ENCODE measurements around the gene SPAG16.

- TF ChIP-seq TOX (CRISPR knock-in tag; IDR thresholded peaks at IDR 0.05; ENCODE audit: borderline replicate concordance), result no peak
- no peak for TF ChIP-seq ZC3H10 (CRISPR knock-in tag; IDR thresholded peaks at IDR 0.05)
- TF ChIP-seq GLIS3 (CRISPR knock-in tag; IDR thresholded peaks at IDR 0.05), result no peak
- no peak for TF ChIP-seq SNAI2 (CRISPR knock-in tag; IDR thresholded peaks at IDR 0.05)
- TF ChIP-seq PATZ1 (CRISPR knock-in tag; IDR thresholded peaks at IDR 0.05; ENCODE audit: borderline replicate concordance), result peak; percentile 78
- no peak for TF ChIP-seq ZFP3 (CRISPR knock-in tag; IDR thresholded peaks at IDR 0.05)
- TF ChIP-seq, protein P1, sequence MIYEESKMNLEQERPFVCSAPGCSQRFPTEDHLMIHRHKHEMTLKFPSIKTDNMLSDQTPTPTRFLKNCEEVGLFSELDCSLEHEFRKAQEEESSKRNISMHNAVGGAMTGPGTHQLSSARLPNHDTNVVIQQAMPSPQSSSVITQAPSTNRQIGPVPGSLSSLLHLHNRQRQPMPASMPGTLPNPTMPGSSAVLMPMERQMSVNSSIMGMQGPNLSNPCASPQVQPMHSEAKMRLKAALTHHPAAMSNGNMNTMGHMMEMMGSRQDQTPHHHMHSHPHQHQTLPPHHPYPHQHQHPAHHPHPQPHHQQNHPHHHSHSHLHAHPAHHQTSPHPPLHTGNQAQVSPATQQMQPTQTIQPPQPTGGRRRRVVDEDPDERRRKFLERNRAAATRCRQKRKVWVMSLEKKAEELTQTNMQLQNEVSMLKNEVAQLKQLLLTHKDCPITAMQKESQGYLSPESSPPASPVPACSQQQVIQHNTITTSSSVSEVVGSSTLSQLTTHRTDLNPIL (CRISPR knock-in tag; IDR thresholded peaks at IDR 0.05; ENCODE audit: low read depth), result no peak
- TF ChIP-seq ZFP30 (CRISPR knock-in tag; IDR thresholded peaks at IDR 0.05), result no peak
- no peak for TF ChIP-seq ZNF8 (CRISPR knock-in tag; IDR thresholded peaks at IDR 0.05)
- TF ChIP-seq ISL1 (CRISPR knock-in tag; IDR thresholded peaks at IDR 0.05), result no peak
- TF ChIP-seq, protein P2, sequence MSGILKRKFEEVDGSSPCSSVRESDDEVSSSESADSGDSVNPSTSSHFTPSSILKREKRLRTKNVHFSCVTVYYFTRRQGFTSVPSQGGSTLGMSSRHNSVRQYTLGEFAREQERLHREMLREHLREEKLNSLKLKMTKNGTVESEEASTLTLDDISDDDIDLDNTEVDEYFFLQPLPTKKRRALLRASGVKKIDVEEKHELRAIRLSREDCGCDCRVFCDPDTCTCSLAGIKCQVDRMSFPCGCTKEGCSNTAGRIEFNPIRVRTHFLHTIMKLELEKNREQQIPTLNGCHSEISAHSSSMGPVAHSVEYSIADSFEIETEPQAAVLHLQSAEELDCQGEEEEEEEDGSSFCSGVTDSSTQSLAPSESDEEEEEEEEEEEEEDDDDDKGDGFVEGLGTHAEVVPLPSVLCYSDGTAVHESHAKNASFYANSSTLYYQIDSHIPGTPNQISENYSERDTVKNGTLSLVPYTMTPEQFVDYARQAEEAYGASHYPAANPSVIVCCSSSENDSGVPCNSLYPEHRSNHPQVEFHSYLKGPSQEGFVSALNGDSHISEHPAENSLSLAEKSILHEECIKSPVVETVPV (CRISPR knock-in tag; IDR thresholded peaks at IDR 0.05), result no peak
- no peak for TF ChIP-seq PPARA (CRISPR knock-in tag; IDR thresholded peaks at IDR 0.05; ENCODE audit: borderline replicate concordance)
- no peak for TF ChIP-seq TCF4 (CRISPR knock-in tag; IDR thresholded peaks at IDR 0.05; ENCODE audit: borderline replicate concordance)
Observed at GRCh38 chr2:213284105-213285090, at the start of gene SPAG16.
